IMR-90 (cell line): Measurements from ENCODE around the gene MYH7B. TPM values are rescaled to one million over a fixed set of nuclear protein-coding genes. Genes with fewer than 3 reads are reported as not detected.
A peak's percentile ranks its signal among the peaks of the same experiment; 100 is the strongest.

Source experiments
- ATAC-seq: fragments of 200-7000 bp; cut with Tn5 transposase; 2 replicates; pipeline ENCODE4 v1.9.1; 2020; ENCODE audit warnings: low read depth, mild to moderate bottlenecking, moderate library complexity
- BruUV-seq: library from RNA; stranded (reverse); fragments of 400-500 nt; replicated peaks from 2 replicates; lab custom pipeline; 2021; lab: Mats Ljungman, UMichigan
- CTCF ChIA-PET: fragments of 300-600 bp; formaldehyde crosslinking; extraction: SDS; loops from one replicate; lab custom pipeline; 2021; ENCODE audit warnings: antibody characterized with exemption; lab: Yijun Ruan, JAX
- POLR2A ChIA-PET: fragments of 300-600 bp; sonication (Branson Sonifier 250); formaldehyde crosslinking; loops from one replicate; lab custom pipeline; 2022; ENCODE audit warnings: antibody characterized with exemption; ENCODE audit not compliant: unreplicated experiment; lab: Charles Lee
- DNase-seq: peaks from one replicate; pipeline ENCODE4 v3.0.0; 2013
- H2AFZ ChIP-seq: replicated peaks from 2 replicates; pipeline ENCODE3; 2013; ENCODE audit warnings: low read length, mild to moderate bottlenecking; ENCODE audit not compliant: poor library complexity
- H2AK5ac ChIP-seq: 2 replicates; pipeline ENCODE4 v1.6.1; 2013; ENCODE audit warnings: low read depth, low read length, inconsistent platforms
- H2AK9ac ChIP-seq: replicated peaks from 2 replicates; pipeline ENCODE3; 2013; ENCODE audit warnings: mild to moderate bottlenecking, low read depth, low read length, moderate library complexity; ENCODE audit not compliant: poor library complexity
- H2BK120ac ChIP-seq: 2 replicates; pipeline ENCODE4 v1.6.1; 2013; ENCODE audit warnings: low read depth, low read length, inconsistent platforms
- H2BK15ac ChIP-seq: 3 replicates; pipeline ENCODE4 v1.6.1; 2013; ENCODE audit warnings: low read depth, low read length, inconsistent platforms
- H2BK20ac ChIP-seq: 2 replicates; pipeline ENCODE4 v1.6.1; 2013; ENCODE audit warnings: low read depth, mild to moderate bottlenecking, inconsistent platforms, low read length, moderate library complexity
- H2BK5ac ChIP-seq: 2 replicates; pipeline ENCODE4 v1.6.1; 2013; ENCODE audit warnings: mild to moderate bottlenecking, low read depth, low read length, inconsistent platforms; ENCODE audit not compliant: poor library complexity, severe bottlenecking
- H3K14ac ChIP-seq: replicated peaks from 2 replicates; pipeline ENCODE4 v1.6.1; 2013; ENCODE audit warnings: low read depth, low read length, inconsistent platforms
- H3K18ac ChIP-seq: 2 replicates; pipeline ENCODE4 v1.6.1; 2013; ENCODE audit warnings: low read depth, low read length, control low read depth
- H3K23ac ChIP-seq: 2 replicates; pipeline ENCODE4 v1.6.1; 2013; ENCODE audit warnings: low read depth, low read length, inconsistent platforms
- H3K27ac ChIP-seq: 2 replicates; pipeline ENCODE4 v1.5.1; 2013; ENCODE audit warnings: mild to moderate bottlenecking, control low read depth, low read length; ENCODE audit not compliant: insufficient read depth
- H3K27me3 ChIP-seq: 2 replicates; pipeline ENCODE4 v1.6.1; 2013; ENCODE audit warnings: low read length; ENCODE audit not compliant: control insufficient read depth, insufficient read depth
- H3K36me3 ChIP-seq: 2 replicates; pipeline ENCODE4 v1.6.1; 2013; ENCODE audit warnings: low read length, mixed read lengths; ENCODE audit not compliant: control insufficient read depth, insufficient read depth
- H3K4ac ChIP-seq: 2 replicates; pipeline ENCODE4 v1.6.1; 2013; ENCODE audit warnings: low read depth, low read length, inconsistent platforms
- H3K4me1 ChIP-seq: 2 replicates; pipeline ENCODE4 v1.6.1; 2013; ENCODE audit warnings: low read length, mixed read lengths; ENCODE audit not compliant: control insufficient read depth, insufficient read depth
- H3K4me2 ChIP-seq: 2 replicates; pipeline ENCODE4 v1.6.1; 2013; ENCODE audit warnings: low read depth, mild to moderate bottlenecking, control low read depth, low read length, moderate library complexity
- H3K4me3 ChIP-seq: 2 replicates; pipeline ENCODE4 v1.5.1; 2013; ENCODE audit warnings: low read depth, mild to moderate bottlenecking, control low read depth, low read length, moderate library complexity; ENCODE audit not compliant: insufficient read depth
- H3K56ac ChIP-seq: 2 replicates; pipeline ENCODE4 v1.6.1; 2013; ENCODE audit warnings: low read length, inconsistent platforms; ENCODE audit not compliant: insufficient read depth; ENCODE audit errors: extremely low read depth
- H3K79me1 ChIP-seq, 2 experiments: 2 replicates each; pipeline ENCODE4 v1.6.1; 2013; ENCODE audit warnings: low read length in 2 of 2, inconsistent platforms in 1 of 2, low read depth in 1 of 2
- H3K9ac ChIP-seq: 2 replicates; pipeline ENCODE4 v1.6.1; 2013; ENCODE audit warnings: low read depth, low read length, control low read depth
- H3K9me1 ChIP-seq: 2 replicates; pipeline ENCODE4 v1.6.1; 2013; ENCODE audit warnings: low read length, inconsistent platforms; ENCODE audit not compliant: insufficient read depth
- H3K9me3 ChIP-seq: 2 replicates; pipeline ENCODE4 v1.6.1; 2013; ENCODE audit warnings: low read length; ENCODE audit not compliant: control insufficient read depth, insufficient read depth
- H4K20me1 ChIP-seq: 2 replicates; pipeline ENCODE4 v1.6.1; 2013; ENCODE audit warnings: low read length, inconsistent platforms; ENCODE audit not compliant: insufficient read depth
- H4K5ac ChIP-seq: 2 replicates; pipeline ENCODE4 v1.6.1; 2013; ENCODE audit warnings: mild to moderate bottlenecking, low read depth, low read length, control low read depth
- H4K8ac ChIP-seq, 2 experiments: 2 replicates each; pipeline ENCODE4 v1.6.1; 2013; ENCODE audit warnings: low read depth in 2 of 2, low read length in 2 of 2, control low read depth in 1 of 2, inconsistent platforms in 1 of 2
- H4K91ac ChIP-seq: 2 replicates; pipeline ENCODE4 v1.6.1; 2013; ENCODE audit warnings: low read depth, low read length, inconsistent platforms; ENCODE audit not compliant: insufficient read depth
- BHLHE40 ChIP-seq: fragments of 150-350 bp; IDR thresholded peaks from 2 replicates; pipeline ENCODE4 v1.6.1; 2016; ENCODE audit warnings: mild to moderate bottlenecking, low read depth, low read length
- CEBPB ChIP-seq: IDR thresholded peaks from 2 replicates; pipeline ENCODE4 v1.6.1; 2012; ENCODE audit warnings: low read depth, low read length, improper control_type of control experiment
- CHD1 ChIP-seq: IDR thresholded peaks from 2 replicates; pipeline ENCODE4 v1.6.1; 2012; ENCODE audit warnings: low read depth, low read length, improper control_type of control experiment
- FOS ChIP-seq: fragments of 150-350 bp; IDR thresholded peaks from 2 replicates; pipeline ENCODE4 v1.6.1; 2016; ENCODE audit warnings: low read depth, low read length
- MAFK ChIP-seq: IDR thresholded peaks from 2 replicates; pipeline ENCODE4 v1.6.1; 2012; ENCODE audit warnings: low read depth, low read length, improper control_type of control experiment
- MAZ ChIP-seq: IDR thresholded peaks from 2 replicates; pipeline ENCODE4 v1.6.1; 2012; ENCODE audit warnings: low read depth, mild to moderate bottlenecking, low read length, improper control_type of control experiment, moderate library complexity, borderline replicate concordance
- MXI1 ChIP-seq: IDR thresholded peaks from 2 replicates; pipeline ENCODE4 v1.6.1; 2012; ENCODE audit warnings: low read depth, mild to moderate bottlenecking, low read length, moderate library complexity, borderline replicate concordance
- NFE2L2 ChIP-seq: fragments of 150-350 bp; IDR thresholded peaks from 2 replicates; pipeline ENCODE4 v1.6.1; 2016; ENCODE audit warnings: low read depth, mild to moderate bottlenecking, low read length
- POLR2A ChIP-seq: IDR thresholded peaks from 2 replicates; pipeline ENCODE4 v1.6.1; 2012; ENCODE audit warnings: mild to moderate bottlenecking, low read depth, low read length
- RAD21 ChIP-seq: IDR thresholded peaks from 2 replicates; pipeline ENCODE4 v1.6.1; 2012; ENCODE audit warnings: low read length, improper control_type of control experiment
- RCOR1 ChIP-seq: IDR thresholded peaks from 2 replicates; pipeline ENCODE4 v1.6.1; 2012; ENCODE audit warnings: mild to moderate bottlenecking, low read length, improper control_type of control experiment; ENCODE audit not compliant: insufficient replicate concordance
- RFX5 ChIP-seq: IDR thresholded peaks from 2 replicates; pipeline ENCODE4 v1.8.0; 2012; ENCODE audit warnings: low read depth, mild to moderate bottlenecking, low read length, moderate library complexity
- SMC3 ChIP-seq: fragments of 150-350 bp; IDR thresholded peaks from 2 replicates; pipeline ENCODE4 v1.6.1; 2016; ENCODE audit warnings: low read depth, mild to moderate bottlenecking, antibody characterized with exemption, low read length, moderate library complexity
- USF2 ChIP-seq: fragments of 150-350 bp; IDR thresholded peaks from 2 replicates; pipeline ENCODE4 v1.6.1; 2017; ENCODE audit warnings: mild to moderate bottlenecking, antibody characterized with exemption, low read length, low read depth
- WGBS, 2 experiments: methylation state at CpG; one replicate each; pipeline versions ENCODE4 v1.1.5 to v1.1.7; 2013; ENCODE audit warnings: missing lambda C conversion rate in 2 of 2; ENCODE audit not compliant: insufficient read length in 1 of 2; ENCODE audit errors: extremely low coverage in 2 of 2; 5-methylcytosine and 5-hydroxymethylcytosine counted together
- dilution Hi-C: fragments of 300-500 bp; cut with HindIII; formaldehyde crosslinking; loops from one replicate; pipeline ENCODE4 v1.14.3; 2018; ENCODE audit warnings: low sequenced_read_pairs; ENCODE audit not compliant: unreplicated experiment
- in situ Hi-C: fragments of 300-500 bp; cut with MboI; formaldehyde crosslinking; loops from 3 replicates; pipeline ENCODE4 v1.14.3; 2019; ENCODE audit warnings: low sequenced_read_pairs, inconsistent platforms, mixed read lengths
- intact Hi-C: fragments of 100-400 bp; cut with micrococcal nuclease; formaldehyde crosslinking; loops from 2 replicates; pipeline ENCODE4 v1.10.0; 2022
- polyA plus RNA-seq, 3 experiments: library from polyadenylated mRNA; depleted of rRNA; stranded (reverse); fragments of >200 nt; gene quantifications; 2 replicates each; pipeline ENCODE4 v1.2.3, GENCODE V29; 2012; ENCODE audit warnings: low replicate concordance in 1 of 3
- total RNA-seq: library from RNA; depleted of rRNA; stranded (reverse); fragments of >200 nt; gene quantifications from 2 replicates; pipeline ENCODE4 v1.2.3, GENCODE V29; 2012
- TF ChIP-seq, protein P1 (sequence below): fragments of 150-350 bp; IDR thresholded peaks from 2 replicates; pipeline ENCODE4 v1.6.1; 2016; ENCODE audit warnings: low read depth, mild to moderate bottlenecking, low read length, moderate library complexity, borderline replicate concordance
- TF ChIP-seq, protein P2 (sequence below): conservative IDR thresholded peaks from 2 replicates; pipeline ENCODE4 v1.5.1; 2012; ENCODE audit warnings: mild to moderate bottlenecking, low read depth, low read length, improper control_type of control experiment

MYH7B gene
- total and polyA plus RNA-seq, 2 of the 4 experiments (the other 2 are of a cell fraction) = 0.09 TPM; not detected in 1

GRCh38 chr20:34956041-34956458 lies 382 bp downstream of the MYH7B start:
- H4K91ac ChIP-seq = peak overlapping the region; percentile 62
- H4K8ac ChIP-seq = peak overlapping the region; percentile 90 to 97
- dilution Hi-C loops = no loop called here
- peak overlapping the region; percentile 24; the same call in 1 of the 2 replicates for H3K23ac ChIP-seq
- H2BK15ac ChIP-seq = peak overlapping the region; percentile 46; the same call in 2 of the 3 replicates
- ChIA-PET POLR2A (no interaction called here), CTCF (interaction anchor here (2.6 kb wide), 1 partner anchor 83 kb away, joined by 19 read pairs; the partner anchor contains the start of gene GGT7)
- H3K4me2 ChIP-seq = peak overlapping the region; percentile 70
- H3K9ac ChIP-seq = peak overlapping the region; percentile 58
- H3K4me1 ChIP-seq = peaks cover 6% of the 10 kb centered on the region
- H3K18ac ChIP-seq = peak overlapping the region; percentile 33
- no peaks in the 10 kb centered on the region for H3K36me3 ChIP-seq
- H2BK120ac ChIP-seq = peak overlapping the region; percentile 54
- no peak for DNase-seq
- no TSS peak for BruUV-seq
- H3K14ac ChIP-seq = peak overlapping the region; percentile 74
- H3K79me1 ChIP-seq = peaks cover 13 to 36% of the 10 kb centered on the region in 2 experiments; a peak in 3 of 4 replicates
- peak overlapping the region; percentile 86 for H4K5ac ChIP-seq
- in situ Hi-C loops = loop anchor here (5.0 kb wide), 1 partner anchor 84 kb away; the partner anchor contains the start of gene GGT7
- H3K4ac ChIP-seq = peak overlapping the region; percentile 91
- TF ChIP-seq NFE2L2 (no peak), RFX5 (no peak), CEBPB (no peak), CHD1 (no peak), MAFK (no peak), SMC3 (no peak), FOS (no peak), RAD21 (no peak), BHLHE40 (no peak), MXI1 (no peak), POLR2A (no peak), MAZ (no peak), RCOR1 (no peak), USF2 (no peak)
- TF ChIP-seq, protein P1, sequence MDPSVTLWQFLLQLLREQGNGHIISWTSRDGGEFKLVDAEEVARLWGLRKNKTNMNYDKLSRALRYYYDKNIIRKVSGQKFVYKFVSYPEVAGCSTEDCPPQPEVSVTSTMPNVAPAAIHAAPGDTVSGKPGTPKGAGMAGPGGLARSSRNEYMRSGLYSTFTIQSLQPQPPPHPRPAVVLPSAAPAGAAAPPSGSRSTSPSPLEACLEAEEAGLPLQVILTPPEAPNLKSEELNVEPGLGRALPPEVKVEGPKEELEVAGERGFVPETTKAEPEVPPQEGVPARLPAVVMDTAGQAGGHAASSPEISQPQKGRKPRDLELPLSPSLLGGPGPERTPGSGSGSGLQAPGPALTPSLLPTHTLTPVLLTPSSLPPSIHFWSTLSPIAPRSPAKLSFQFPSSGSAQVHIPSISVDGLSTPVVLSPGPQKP = no peak
- TF ChIP-seq, protein P2, sequence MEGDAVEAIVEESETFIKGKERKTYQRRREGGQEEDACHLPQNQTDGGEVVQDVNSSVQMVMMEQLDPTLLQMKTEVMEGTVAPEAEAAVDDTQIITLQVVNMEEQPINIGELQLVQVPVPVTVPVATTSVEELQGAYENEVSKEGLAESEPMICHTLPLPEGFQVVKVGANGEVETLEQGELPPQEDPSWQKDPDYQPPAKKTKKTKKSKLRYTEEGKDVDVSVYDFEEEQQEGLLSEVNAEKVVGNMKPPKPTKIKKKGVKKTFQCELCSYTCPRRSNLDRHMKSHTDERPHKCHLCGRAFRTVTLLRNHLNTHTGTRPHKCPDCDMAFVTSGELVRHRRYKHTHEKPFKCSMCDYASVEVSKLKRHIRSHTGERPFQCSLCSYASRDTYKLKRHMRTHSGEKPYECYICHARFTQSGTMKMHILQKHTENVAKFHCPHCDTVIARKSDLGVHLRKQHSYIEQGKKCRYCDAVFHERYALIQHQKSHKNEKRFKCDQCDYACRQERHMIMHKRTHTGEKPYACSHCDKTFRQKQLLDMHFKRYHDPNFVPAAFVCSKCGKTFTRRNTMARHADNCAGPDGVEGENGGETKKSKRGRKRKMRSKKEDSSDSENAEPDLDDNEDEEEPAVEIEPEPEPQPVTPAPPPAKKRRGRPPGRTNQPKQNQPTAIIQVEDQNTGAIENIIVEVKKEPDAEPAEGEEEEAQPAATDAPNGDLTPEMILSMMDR = no peak
- peak overlapping the region; percentile 44 for H2BK5ac ChIP-seq
- H3K9me3 ChIP-seq = no peaks in the 10 kb centered on the region
- peak overlapping the region; percentile 19; the same call in 1 of the 2 replicates for H2AK5ac ChIP-seq
- peak overlapping the region; percentile 91 for H2AFZ ChIP-seq
- H2BK20ac ChIP-seq = peak overlapping the region; percentile 12
- no peaks in the 10 kb centered on the region for H4K20me1 ChIP-seq
- peak overlapping the region; percentile 62 for H3K4me3 ChIP-seq
- no CpG with 5 or more reads among the region's 6 CpGs for WGBS, 2 experiments
- H3K27me3 ChIP-seq = no peaks in the 10 kb centered on the region
- peak overlapping the region; percentile 61 for H3K27ac ChIP-seq
- H3K9me1 ChIP-seq = peaks cover 9% of the 10 kb centered on the region
- intact Hi-C loops = no loop called here
- ATAC-seq = no peak
- H3K56ac ChIP-seq = peak overlapping the region; percentile 13; the same call in 1 of the 2 replicates
- peak overlapping the region; percentile 73 for H2AK9ac ChIP-seq
